Astrocyte of the cerebellum (primary cell): Measurements from ENCODE around the gene PRKCE.
A peak's percentile ranks its signal among the peaks of the same experiment; 100 is the strongest.

Experiments used
- DNase-seq: peaks from one replicate; pipeline ENCODE4 v3.0.0-alpha.2; 2011; ENCODE audit warnings: low read depth
- H3K4me3 ChIP-seq: 2 replicates; pipeline ENCODE4 v1.5.1; 2011; ENCODE audit warnings: mild to moderate bottlenecking, low read depth, low read length, moderate library complexity
- CTCF ChIP-seq: IDR thresholded peaks from 2 replicates; pipeline ENCODE4 v1.5.1; 2012; ENCODE audit warnings: low read length, low read depth, moderate library complexity, mild to moderate bottlenecking; ENCODE audit errors: missing control alignments
- in situ Hi-C: cut with HindIII; loops from 2 replicates; pipeline ENCODE4 v1.10.0; 2017; ENCODE audit warnings: low sequenced_read_pairs

PRKCE gene

GRCh38 chr2:45680351-45680967 lies 29.0 kb downstream of the PRKCE start:
- H3K4me3 ChIP-seq = no peak overlapping the region
- no peak for DNase-seq
- in situ Hi-C loops = no loop called here
- TF ChIP-seq CTCF = no peak

GRCh38 chr2:45681675-45682074 lies 30.2 kb downstream of the PRKCE start:
- DNase-seq = peak; percentile 64
- in situ Hi-C loops = no loop called here
- no peak for TF ChIP-seq CTCF
- no peak overlapping the region for H3K4me3 ChIP-seq

GRCh38 chr2:45683292-45683691 lies 31.8 kb downstream of the PRKCE start:
- TF ChIP-seq CTCF = no peak
- in situ Hi-C loops = no loop called here

GRCh38 chr2:45684756-45685155 lies 33.3 kb downstream of the PRKCE start:
- TF ChIP-seq CTCF = no peak
- no peak for DNase-seq
- no peak overlapping the region for H3K4me3 ChIP-seq
- in situ Hi-C loops = loop anchor here (5.0 kb wide), 1 partner anchor 83 kb away; no protein-coding TSS in a partner anchor

More at GRCh38 chr2:45683292-45683691, 31.8 kb downstream of the PRKCE start:
- no peak overlapping the region for H3K4me3 ChIP-seq
- no peak for DNase-seq

- H3K4me3 ChIP-seq = no peak overlapping the region
- DNase-seq = no peak
- in situ Hi-C loops = loop anchor here (5.0 kb wide), 1 partner anchor 82 kb away; no protein-coding TSS in a partner anchor
- TF ChIP-seq CTCF = no peak
These were observed 33.8 kb downstream of the PRKCE start for GRCh38 chr2:45685260-45685659.

GRCh38 chr2:45687964-45688363 lies 36.5 kb downstream of the PRKCE start:
- H3K4me3 ChIP-seq = no peak overlapping the region
- in situ Hi-C loops = loop anchor here (5.0 kb wide), 1 partner anchor 79 kb away; no protein-coding TSS in a partner anchor
- TF ChIP-seq CTCF = no peak
- DNase-seq = no peak
